Jurkat, Clone E6-1 (cell line): Measurements from ENCODE around the gene EEF2.
"Not testable (repeated sequence)": the region's sequence is repeated elsewhere in the genome, so short reads cannot be mapped to it uniquely, and the experiment has no call there.

Source experiments
- DNase-seq: peaks from one replicate; pipeline ENCODE4 v3.0.0-alpha.2; 2011; ENCODE audit warnings: low read depth, low spot score
- H3K4me3 ChIP-seq: 2 replicates; pipeline ENCODE4 v1.5.1; 2011; ENCODE audit warnings: mild to moderate bottlenecking, low read length, control low read depth, moderate library complexity

Gene EEF2

DNA sequence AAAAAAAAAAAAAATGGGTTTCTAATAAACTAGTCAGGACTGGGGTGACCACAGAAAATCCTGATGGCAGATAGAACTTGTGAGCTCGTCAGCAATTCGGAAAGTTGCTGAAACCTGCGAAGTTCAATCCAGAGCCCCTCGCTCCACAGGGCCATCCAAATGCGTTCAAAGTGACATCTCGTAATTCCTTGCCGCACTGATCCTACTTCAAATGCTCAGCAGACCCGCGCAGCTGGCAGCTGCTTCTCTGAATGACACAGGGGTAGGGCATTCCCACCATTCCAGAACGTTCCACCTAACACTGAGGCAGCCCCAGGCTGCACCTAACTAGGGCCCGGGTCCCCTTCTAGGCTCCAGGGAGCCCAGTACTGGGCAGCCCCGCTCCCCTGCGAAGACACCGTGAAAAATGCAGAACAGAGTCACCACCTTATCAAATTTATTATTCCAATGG is 9.6 kb downstream of the EEF2 start:
- H3K4me3 ChIP-seq = no peak overlapping the region
- no peak for DNase-seq

DNA sequence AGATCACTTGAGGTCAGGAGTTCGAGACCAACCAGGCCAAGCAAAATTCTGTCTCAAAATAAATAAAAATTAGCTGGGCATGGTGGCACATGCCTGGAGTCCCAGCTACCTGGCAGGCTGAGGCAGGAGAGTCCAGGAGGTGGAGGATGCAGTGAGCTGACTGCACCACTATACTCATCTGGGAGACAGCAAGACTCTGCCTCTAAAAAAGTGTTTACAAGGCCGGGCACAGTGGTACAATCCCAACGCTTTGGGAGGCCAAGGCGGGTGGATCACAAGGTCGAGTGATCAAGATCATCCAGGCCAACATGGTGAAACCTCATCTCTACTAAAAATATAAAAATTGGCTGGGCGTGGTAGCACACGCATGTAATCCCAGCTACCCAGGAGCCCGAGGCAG is 10.1 kb downstream of the EEF2 start:
- H3K4me3 ChIP-seq = no peak overlapping the region
- no peak for DNase-seq

DNA sequence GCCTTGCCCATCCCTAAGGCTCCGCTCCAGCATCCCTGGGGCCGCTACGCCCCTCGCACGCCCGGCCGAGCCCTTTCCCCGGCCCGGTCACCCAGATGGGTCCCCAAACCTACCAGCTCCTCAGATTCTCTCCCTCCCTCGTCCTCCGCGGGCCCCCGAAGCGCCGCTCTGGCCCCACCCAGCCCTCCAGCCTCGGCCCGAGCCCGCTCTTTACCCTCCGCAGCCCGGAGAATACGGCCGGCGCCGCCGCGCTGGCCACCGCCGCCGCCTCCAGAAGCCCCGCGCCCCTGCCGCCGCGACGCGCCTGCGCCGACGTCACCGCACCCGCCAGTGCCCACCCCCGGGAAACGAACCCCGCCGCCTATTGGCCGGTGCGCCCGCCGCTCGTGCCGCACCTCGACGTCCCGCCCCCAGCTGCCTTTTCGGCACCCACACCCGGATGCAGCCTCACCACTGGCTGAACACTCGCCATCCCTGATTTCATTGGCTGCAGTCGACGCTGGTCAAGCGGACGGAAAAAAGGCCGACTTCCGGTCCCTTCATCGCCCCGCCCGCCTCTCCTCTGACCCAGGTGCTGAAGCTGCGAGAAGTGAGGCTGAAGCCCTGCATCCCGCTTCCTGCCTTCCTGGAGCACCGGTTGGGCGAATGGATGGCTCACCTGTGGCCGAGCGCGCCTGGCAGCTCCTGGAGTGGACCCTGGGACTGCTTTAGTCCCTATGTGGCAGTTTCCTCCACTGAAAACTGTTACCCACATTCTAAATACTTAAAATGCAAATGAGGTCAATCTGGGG is 14.3 kb downstream of the EEF2 start, which contains the start of gene DAPK3:
TSS of gene DAPK3 (minus strand) at position 292 of the 791 bp plus-strand sequence. CDS start 1,364 bp downstream, outside the sequence.
- H3K4me3 ChIP-seq = peak within 1 kb of the TSS; percentile 86
- peak; percentile 81 for DNase-seq

DNA sequence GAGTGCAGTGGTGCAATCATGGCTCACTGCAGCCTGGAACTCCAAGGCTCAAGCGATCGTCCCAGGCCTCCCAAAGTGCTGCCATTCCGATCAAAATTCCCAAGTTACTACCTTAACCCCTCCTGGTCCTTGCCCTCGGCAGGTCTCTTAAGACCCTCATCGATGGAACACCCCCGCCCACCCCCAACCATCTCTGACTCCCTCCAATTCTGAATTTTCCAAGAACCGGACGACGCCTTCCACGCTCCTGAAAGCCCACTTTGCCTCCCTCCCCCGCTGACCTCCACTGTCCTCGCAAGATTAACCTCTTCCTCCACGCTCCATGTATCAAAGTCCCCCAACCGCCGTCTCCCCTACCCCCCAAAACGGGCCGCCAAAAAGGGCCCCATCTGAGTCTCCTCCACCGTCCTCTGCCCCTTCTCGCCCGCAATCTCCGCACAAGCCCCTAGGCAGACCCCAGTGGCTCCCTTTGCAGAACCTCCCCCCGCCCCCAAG is 14.9 kb downstream of the EEF2 start:
- peak overlapping the region; percentile 86 for H3K4me3 ChIP-seq
- DNase-seq = no peak

DNA sequence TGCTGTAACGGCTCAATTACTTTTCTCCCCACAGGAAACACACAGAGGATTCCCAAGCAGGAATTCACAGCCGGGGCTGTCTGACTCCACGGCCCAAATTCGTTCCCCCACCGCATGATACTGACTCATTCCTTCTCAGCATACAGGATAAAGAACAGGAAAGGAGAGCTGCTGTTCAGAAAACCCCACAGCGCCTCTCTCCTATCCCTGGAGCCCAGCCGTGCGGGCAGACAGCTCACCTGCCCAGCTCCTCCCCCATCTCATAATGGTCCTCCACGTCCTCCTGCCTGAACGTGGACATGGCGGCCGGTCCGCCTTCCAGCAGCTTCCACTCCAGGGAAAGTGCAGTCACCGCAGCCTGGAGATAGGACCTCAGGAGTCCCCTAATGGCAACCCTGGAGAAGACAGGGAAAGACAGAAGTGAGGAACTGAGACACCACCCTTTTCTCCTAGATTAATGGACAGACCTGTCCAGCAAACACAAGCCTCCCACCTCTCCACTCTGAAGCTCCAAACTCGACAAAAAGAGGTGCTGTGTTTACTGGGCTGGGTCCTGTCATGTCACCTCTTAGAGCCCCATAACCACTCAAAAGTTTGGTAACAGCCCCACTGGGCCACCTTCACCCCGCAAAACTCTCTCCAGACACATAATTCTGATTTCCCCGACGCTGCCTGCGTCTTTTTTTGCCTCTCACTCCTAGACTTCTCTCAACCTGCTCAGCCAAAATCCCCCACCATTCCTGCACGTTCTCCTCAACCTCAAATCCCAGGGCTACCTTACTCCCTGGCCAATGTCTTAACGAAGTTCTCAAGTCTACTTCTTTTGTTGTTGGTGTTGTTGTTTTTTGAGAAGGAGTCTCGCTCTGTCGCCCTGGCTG is 15.6 kb downstream of the EEF2 start:
- no peak for DNase-seq
- H3K4me3 ChIP-seq = peak overlapping the region; percentile 86

DNA sequence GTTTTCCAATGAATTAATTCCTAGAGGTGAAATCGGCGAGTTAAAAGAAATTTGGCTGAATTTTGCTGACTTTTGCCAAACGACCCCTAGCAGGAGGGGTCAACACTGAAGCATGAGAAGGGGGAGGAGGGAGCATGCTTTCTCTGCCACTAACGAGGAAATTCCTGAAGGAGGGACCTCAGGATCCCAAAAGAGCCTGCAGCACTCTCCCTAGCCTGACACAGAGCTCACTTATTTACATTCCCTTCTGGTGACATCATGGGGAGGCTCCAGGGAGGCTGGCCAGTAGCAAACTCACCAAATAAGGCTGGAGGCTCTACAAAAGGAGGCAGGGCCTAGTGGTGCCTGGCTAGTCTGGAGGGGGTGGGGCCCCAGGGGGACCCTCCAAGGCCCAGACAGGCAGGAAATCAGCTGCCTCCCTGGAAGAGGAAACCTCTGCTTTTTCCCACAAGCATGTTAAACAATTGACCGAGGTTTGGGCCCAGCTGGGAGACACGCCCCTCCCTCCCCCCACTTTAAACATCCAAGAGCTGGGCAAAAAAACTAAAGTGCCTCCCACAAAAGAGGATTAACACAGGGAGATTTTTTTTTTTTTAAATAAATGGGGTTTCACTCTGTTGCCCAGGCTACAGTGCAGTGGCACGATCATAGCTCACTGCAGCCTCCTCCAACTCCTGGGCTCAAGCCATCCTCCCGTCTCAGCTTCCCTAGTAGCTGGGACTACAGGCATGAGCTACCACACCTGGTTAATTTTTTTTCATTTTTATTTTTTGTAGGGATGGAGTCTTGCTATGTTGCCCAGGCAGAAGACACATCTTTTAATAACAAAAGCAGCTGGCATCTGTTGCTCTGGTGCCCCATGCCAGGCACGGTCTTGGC is 16.5 kb downstream of the EEF2 start:
- no peak overlapping the region for H3K4me3 ChIP-seq
- DNase-seq = peak; percentile 14

DNA sequence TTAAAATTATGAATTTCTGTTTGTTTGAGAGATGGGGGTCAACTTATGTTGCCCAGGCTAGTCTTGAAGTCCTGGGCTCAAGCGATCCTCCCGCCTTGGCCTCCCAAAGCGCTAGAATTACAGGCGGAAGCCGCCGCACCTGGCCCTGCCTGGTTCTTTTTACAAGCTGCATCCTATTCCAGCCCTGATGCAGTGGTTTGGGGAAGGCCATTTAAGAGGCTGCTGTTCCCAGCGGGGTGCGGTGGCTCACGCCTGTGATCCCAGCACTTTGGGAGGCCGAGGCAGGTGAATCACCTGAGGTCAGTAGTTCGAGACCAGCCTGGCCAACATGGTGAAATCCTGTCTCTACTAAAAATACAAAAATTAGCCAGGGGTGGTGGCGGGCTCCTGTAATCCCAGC is 17.3 kb downstream of the EEF2 start:
- DNase-seq, H3K4me3 ChIP-seq: not testable (repeated sequence)

DNA sequence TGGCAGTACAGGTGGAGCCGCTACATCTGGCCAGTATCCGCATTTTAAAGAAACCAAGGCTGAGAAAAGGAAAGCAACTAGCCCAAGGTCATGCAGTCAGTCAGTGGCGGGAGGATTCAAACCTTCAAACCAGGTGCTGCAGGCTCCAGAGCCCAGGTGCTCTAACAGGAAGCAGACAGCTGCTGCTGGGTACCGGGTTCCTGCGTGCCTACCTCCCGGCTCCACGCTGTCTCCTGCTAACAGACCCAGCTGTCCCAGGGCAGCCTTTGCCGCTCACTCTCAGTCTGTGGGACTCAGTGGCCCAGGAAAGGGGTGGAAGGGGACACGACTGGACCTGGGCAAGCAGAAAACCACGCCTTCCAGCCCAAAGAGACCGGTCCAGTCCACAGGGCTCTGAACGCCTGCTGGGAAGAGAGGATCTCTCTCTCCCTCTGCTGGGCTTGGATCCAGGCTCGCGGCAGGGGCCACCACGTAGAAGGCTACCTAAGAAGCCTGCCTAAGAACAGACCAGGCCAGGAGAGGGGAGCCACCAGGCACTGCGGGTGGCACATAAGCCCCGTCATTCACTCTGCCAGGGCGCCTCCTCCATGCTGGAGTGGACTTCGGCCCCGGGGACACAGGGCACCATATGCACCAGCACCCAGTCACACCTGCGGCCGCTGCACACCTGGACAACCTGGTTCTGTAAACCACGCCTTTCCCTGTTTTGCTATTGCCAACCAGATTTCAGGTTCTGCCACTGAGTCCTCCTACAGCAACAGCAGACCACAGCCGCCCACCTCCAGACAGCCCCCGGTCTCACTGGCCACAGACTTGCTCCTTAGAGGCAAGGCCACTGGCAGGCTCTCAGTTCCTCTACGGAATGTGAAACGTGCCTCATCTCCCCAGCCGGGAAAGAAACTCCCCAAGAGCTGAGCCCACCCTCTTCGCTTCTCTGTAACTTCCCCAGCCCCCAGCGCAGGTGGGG is 18.9 kb downstream of the EEF2 start:
- H3K4me3 ChIP-seq = no peak overlapping the region
- no peak for DNase-seq

DNA sequence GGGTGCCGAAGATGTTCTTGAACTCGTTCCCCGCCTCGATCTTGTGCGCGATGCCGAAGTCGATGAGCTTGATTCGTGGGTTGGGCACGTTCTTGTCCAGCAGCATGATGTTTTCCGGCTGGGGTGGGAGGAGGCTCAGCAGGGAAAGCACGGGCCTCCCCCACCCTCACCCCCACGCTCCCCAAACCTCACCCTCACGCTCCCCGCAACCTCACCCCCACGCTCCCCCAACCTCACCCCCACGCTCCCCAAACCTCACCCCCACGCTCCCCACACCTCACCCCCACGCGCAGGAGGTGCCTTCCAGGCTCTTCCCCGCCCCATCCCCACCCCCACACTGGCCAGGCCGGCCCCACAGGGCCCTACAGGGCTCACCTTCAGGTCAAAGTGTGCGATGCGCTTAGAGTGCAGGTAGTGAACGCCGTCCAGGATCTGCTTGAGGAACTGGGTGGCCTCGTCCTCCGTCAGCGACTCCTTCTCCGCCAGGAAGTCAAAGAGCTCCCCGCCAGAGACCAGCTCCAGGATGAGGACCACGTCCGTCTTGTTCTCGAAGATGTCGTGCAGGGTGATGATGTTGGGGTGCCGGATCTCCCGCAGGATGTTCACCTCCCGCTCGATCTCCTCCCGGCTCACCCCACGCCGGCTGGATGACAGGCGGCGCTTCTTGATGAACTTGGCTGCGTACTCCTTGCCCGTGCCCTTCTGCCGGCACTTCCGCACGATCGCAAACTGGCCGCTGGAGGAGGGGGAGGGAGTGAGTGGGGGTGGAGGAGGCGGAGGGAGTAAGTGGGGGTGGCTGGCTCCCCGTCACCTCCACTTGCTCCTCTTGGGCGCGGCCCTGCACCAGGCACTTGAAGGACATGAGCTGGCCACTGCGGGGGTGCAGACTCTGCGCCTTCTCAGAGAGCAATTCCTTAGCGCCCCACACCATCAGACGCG is 20.7 kb downstream of the EEF2 start:
- H3K4me3 ChIP-seq = no peak overlapping the region
- no peak for DNase-seq

DNA sequence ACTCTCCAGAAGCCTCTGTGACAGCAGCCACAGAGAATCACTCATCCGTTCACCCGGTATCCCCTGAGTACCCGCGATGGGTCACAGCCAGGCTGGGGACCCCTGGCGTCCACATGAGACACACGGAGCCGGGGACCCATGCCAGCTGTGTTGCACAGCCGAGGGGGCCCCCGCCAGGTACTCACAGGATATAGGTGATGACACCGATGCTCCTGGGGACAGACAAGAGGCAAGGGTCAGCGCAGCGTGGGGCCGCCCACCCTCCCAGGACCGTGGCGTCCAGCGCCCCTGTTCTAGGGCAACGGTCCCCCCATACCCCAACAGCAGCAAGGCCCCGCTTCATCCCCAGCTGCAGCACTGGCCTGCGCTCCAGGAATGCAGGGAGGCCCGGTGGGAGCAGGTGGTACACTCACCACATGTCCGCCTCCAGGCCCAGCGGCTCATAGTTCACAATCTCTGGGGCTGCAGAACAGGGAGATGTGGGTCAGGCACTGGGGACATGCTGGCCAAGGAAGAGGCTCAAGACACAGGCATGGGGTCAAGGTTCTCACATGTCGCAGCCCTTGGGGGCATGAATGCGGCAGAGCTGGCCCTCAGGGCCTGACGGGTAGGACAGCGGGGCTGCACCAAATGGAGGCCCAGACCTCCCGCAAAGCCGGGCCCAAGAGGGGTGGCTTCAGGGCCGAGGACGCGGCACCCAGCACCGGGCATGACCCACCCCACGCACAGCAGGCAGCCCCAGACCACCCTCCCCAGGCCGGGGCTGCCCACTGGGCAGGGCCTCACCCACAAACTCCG is 21.6 kb downstream of the EEF2 start:
- no peak overlapping the region for H3K4me3 ChIP-seq
- no peak for DNase-seq

DNA sequence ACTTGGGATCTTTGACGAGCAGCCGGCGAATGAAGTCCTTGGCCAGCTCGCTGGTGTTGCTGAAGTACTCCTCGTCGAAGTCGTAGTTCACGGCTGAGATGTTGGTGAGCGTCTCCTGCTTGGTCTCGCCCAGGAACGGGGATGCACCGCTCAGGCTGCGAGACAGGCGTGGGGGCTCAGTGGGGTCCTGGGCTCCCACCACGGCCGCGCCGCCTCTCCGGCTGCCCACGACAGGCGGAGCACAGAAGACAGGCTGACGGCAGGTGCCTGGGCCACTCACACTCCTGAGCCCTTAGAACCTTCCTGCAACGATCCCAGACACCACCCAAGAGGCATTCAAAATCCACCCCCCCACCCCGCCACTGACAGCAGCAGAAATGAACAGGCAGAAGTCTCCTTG is 24.3 kb downstream of the EEF2 start:
- no peak for DNase-seq
- no peak overlapping the region for H3K4me3 ChIP-seq

DNA sequence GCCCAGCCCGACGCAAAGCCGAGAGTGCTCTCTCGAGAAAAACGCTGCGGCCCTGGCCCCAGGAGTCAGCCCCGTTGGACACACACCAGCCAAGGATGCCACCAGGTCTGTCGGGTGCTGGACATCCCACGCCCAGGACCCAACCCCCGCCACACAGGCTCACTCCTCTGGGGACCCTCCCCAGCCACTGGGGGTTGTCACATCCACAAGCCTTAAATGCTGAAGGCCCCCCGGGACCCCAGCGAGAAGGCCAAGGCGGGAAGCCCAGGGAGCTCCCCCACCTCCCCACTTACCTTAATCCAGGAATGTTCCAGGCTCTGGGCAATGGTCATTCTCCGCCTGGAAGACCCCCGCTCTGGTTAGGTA is 25.5 kb downstream of the EEF2 start:
- no peak overlapping the region for H3K4me3 ChIP-seq
- no peak for DNase-seq

DNA sequence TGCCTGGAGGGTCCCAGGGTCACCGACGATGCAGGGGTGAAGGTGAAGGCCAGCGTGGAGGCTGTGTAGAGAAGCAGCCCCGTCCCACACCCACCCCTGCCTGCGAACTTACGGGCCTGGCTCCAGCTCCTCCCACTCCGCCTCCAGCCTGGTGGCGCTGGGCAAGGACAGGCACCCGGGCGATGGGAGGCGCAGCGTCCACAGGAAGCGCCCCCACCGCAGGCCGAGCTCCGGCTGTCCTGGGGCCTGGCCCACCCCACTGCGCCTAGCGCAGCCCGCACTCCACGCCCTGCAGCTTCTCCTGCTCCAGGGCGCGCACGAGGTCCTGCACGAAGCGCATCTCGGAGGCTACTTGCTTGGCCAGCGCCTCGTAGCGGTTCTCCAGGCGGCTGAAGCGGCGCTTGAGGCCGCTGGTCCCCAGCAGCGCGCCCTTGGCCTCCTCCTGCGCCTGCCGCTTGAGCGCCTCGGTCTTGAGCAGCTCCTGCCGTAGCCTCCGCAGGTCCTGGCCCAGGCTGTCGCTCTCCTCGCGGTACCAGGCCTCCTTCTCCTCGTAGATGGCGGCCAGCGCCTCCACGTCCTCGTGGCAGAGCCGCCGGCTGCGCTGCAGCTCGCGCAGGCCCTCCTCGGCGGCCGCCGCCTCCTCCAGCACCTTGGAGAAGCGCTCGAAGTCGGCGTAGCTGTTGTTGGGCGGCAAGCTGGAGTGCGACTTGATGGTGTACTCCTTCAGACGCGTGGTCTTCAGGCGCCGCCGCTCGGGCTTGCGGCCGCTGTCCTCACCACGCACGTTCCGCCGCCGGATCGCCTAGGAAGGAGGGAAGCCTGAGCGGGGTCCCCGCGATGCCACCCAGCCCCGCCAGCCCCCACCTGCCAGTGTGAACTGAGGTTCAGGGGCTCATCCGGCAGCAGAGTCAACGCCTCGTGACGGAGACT is 26.2 kb downstream of the EEF2 start:
- no peak overlapping the region for H3K4me3 ChIP-seq
- DNase-seq = no peak

DNA sequence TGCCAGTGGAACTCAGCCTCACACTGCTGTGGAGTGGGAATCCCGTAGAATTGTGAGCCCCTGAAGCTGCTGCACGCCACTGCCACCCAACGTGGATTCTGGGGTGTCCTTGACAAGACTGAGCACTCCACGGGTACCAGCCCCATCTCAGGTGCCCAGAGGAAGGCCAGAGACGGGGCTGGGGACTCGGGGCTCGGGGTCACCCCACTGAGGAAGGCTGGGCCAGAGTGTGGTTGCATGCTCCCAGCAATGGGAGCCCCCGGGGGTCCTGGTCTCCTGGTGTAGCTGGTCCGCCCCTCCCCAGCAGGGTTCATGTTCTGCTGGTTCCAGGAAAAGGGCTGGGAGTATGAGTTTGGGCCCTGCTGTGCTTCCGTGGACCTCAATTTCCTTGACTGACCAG is 29.6 kb downstream of the EEF2 start:
- no peak overlapping the region for H3K4me3 ChIP-seq
- no peak for DNase-seq

DNA sequence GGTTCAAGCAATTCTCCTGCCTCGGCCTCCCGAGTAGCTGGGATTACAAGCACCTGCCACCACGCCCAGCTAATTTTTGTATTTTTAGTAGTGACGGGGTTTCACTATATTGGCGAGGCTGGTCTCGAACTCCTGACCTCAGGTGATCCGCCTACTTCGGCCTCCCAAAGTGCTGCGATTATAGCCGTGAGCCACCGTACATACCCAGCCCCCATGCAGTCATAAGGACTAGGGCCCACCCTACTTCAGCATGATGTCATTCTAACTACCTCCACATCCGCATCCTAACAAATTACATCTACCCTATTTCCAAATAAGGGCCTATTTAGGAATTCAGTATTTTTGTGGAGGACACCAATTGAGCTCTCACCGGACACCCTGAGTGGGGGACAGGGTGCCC is 30.0 kb downstream of the EEF2 start:
- DNase-seq = not testable (repeated sequence)

More for the DNA sequence above, 30.0 kb downstream of the EEF2 start:
- not testable (repeated sequence) for H3K4me3 ChIP-seq
